Natural killer cell (primary cell): ENCODE measurements around the gene ISLR. TPM values are rescaled to one million over a fixed set of nuclear protein-coding genes. Genes with fewer than 3 reads are reported as not detected.
"Not testable (repeated sequence)": the region's sequence is repeated elsewhere in the genome, so short reads cannot be mapped to it uniquely, and the experiment has no call there.

Experiments used
- ATAC-seq, 3 donors: fragments of 150-1000 bp in 2 of 3; fragments of 200-7000 bp in 1 of 3; cut with Tn5 transposase; 1 replicate in 1 of 3; 2 replicates in 2 of 3; pipeline ENCODE4 v1.10.0; 2021; ENCODE audit warnings: mild to moderate bottlenecking in 2 of 3, moderate library complexity in 2 of 3
- DNase-seq, 2 donors: peaks; one replicate each; pipeline versions ENCODE4 v3.0.0 to v3.0.0-alpha.2; 2013 to 2021; ENCODE audit warnings: mixed read lengths in 1 of 2
- H3K27ac ChIP-seq: one replicate; pipeline ENCODE4 v1.5.1; 2013; ENCODE audit warnings: mild to moderate bottlenecking, low read length
- H3K27me3 ChIP-seq: one replicate; pipeline ENCODE4 v1.6.1; 2013; ENCODE audit warnings: low read length; ENCODE audit not compliant: control insufficient read depth, insufficient read depth
- H3K36me3 ChIP-seq: one replicate; pipeline ENCODE4 v1.6.1; 2013; ENCODE audit warnings: low read length; ENCODE audit not compliant: control insufficient read depth, insufficient read depth
- H3K4me1 ChIP-seq: one replicate; pipeline ENCODE4 v1.6.1; 2013; ENCODE audit warnings: low read length; ENCODE audit not compliant: control insufficient read depth, insufficient read depth
- H3K4me3 ChIP-seq: one replicate; pipeline ENCODE4 v1.5.1; 2013; ENCODE audit warnings: low read length
- H3K9me3 ChIP-seq: one replicate; pipeline ENCODE4 v1.6.1; 2013; ENCODE audit warnings: low read length; ENCODE audit not compliant: control insufficient read depth, insufficient read depth
- H3K27ac Mint-ChIP-seq, 2 donors: one replicate each; pipeline ENCODE4 v1.8.0; 2022; ENCODE audit warnings: mild to moderate bottlenecking in 2 of 2, mixed read lengths in 2 of 2, moderate library complexity in 1 of 2
- H3K27me3 Mint-ChIP-seq, 2 donors: one replicate each; pipeline ENCODE4 v1.8.0; 2022; ENCODE audit warnings: low read depth in 2 of 2, mixed read lengths in 2 of 2
- H3K36me3 Mint-ChIP-seq: one replicate; pipeline ENCODE4 v1.8.0; 2022; ENCODE audit warnings: mixed read lengths
- H3K4me1 Mint-ChIP-seq, 2 donors: one replicate each; pipeline ENCODE4 v1.8.0; 2022; ENCODE audit warnings: mixed read lengths in 2 of 2
- H3K4me3 Mint-ChIP-seq: one replicate; pipeline ENCODE4 v1.8.0; 2022; ENCODE audit warnings: mild to moderate bottlenecking, moderate library complexity, mixed read lengths
- H3K9me3 Mint-ChIP-seq, 2 donors: one replicate each; pipeline ENCODE4 v1.8.0; 2022; ENCODE audit warnings: mixed read lengths in 2 of 2
- CTCF ChIP-seq: fragments of 200-600 bp; IDR thresholded peaks from one replicate; pipeline ENCODE4 v1.8.0; 2022; ENCODE audit warnings: antibody characterized with exemption
- WGBS: methylation state at CpG from one replicate; pipeline ENCODE4 v1.1.7; 2013; ENCODE audit warnings: missing lambda C conversion rate; ENCODE audit not compliant: insufficient coverage; 5-methylcytosine and 5-hydroxymethylcytosine counted together
- intact Hi-C: fragments of 100-400 bp; cut with micrococcal nuclease; formaldehyde crosslinking; loops from one replicate; pipeline ENCODE4 v1.14.2; 2022
- total RNA-seq, 4 donors: library from RNA; stranded (reverse); fragments of 120-200 nt in 1 of 4; gene quantifications; one replicate each; pipeline versions ENCODE4 v1.2.3 to v1.2.4, GENCODE V29; 2013 to 2022

Gene ISLR
- total RNA-seq, 3 donors from 2014 or later (not counting 1 experiment from before 2014, with no cell fraction given), result not detected

GRCh38 chr15:74158855-74159650 lies 14.5 kb upstream of the ISLR start:
- Mint-ChIP-seq H3K36me3 (no peaks in the 10 kb centered on the region), H3K4me1 (peaks cover 0 to 4% of the 10 kb centered on the region in 2 donors), H3K27me3 (peaks cover 32 to 42% of the 10 kb centered on the region in 2 donors), H3K4me3 (no peak overlapping the region), H3K27ac (no peak overlapping the region), H3K9me3 (no peaks in the 10 kb centered on the region)
- DNase-seq (no peak), ATAC-seq (no peak)
- Histone ChIP-seq H3K4me1 (no peaks in the 10 kb centered on the region), H3K36me3 (no peaks in the 10 kb centered on the region), H3K9me3 (no peaks in the 10 kb centered on the region), H3K4me3 (no peak overlapping the region), H3K27me3 (no peaks in the 10 kb centered on the region), H3K27ac (no peak overlapping the region)
- TF ChIP-seq CTCF, result no peak
- intact Hi-C loops, result no loop called here
- WGBS, result 57% methylated on average over 5 of the region's 5 CpGs

GRCh38 chr15:74159773-74160172 lies 13.7 kb upstream of the ISLR start:
- Histone ChIP-seq H3K27ac (no peak overlapping the region), H3K36me3 (no peaks in the 10 kb centered on the region), H3K4me1 (no peaks in the 10 kb centered on the region), H3K4me3 (no peak overlapping the region), H3K9me3 (no peaks in the 10 kb centered on the region), H3K27me3 (no peaks in the 10 kb centered on the region)
- Mint-ChIP-seq H3K27me3 (peaks cover 32 to 42% of the 10 kb centered on the region in 2 donors), H3K4me3 (no peak overlapping the region), H3K36me3 (no peaks in the 10 kb centered on the region), H3K27ac (no peak overlapping the region), H3K9me3 (no peaks in the 10 kb centered on the region), H3K4me1 (peaks cover 0 to 4% of the 10 kb centered on the region in 2 donors)
- DNase-seq (no peak), ATAC-seq (no peak)
- TF ChIP-seq CTCF, result no peak
- intact Hi-C loops, result no loop called here
- WGBS, result no CpG with 5 or more reads among the region's 1 CpG

GRCh38 chr15:74160390-74160789 lies 13.1 kb upstream of the ISLR start:
- H3K4me3 Mint-ChIP-seq, H3K4me1 Mint-ChIP-seq, H3K4me1 ChIP-seq, intact Hi-C loops, H3K4me3 ChIP-seq, H3K27ac ChIP-seq, H3K27ac Mint-ChIP-seq, H3K9me3 ChIP-seq, H3K27me3 ChIP-seq, ATAC-seq, H3K36me3 Mint-ChIP-seq, H3K36me3 ChIP-seq, H3K9me3 Mint-ChIP-seq, DNase-seq: not testable (repeated sequence)
- WGBS, result no CpG with 5 or more reads among the region's 3 CpGs
- H3K27me3 Mint-ChIP-seq, result peaks cover 32 to 42% of the 10 kb centered on the region in 2 donors

GRCh38 chr15:74162195-74162536 lies 11.3 kb upstream of the ISLR start:
- H3K27ac Mint-ChIP-seq, H3K4me1 ChIP-seq, H3K4me1 Mint-ChIP-seq, DNase-seq, ATAC-seq, H3K36me3 Mint-ChIP-seq, H3K9me3 Mint-ChIP-seq, H3K4me3 ChIP-seq, H3K9me3 ChIP-seq, H3K27ac ChIP-seq, H3K27me3 ChIP-seq, H3K4me3 Mint-ChIP-seq, intact Hi-C loops, H3K36me3 ChIP-seq: not testable (repeated sequence)
- peaks cover 23 to 44% of the 10 kb centered on the region in 2 donors for H3K27me3 Mint-ChIP-seq
- WGBS, result 100% methylated on average over 2 of the region's 3 CpGs
